Panc1 (cell line): Measurements from ENCODE around the gene KCNN3. TPM values are rescaled to one million over a fixed set of nuclear protein-coding genes. Genes with fewer than 3 reads are reported as not detected.

Source experiments
- ATAC-seq: fragments of 200-7000 bp; cut with Tn5 transposase; 2 replicates; pipeline ENCODE4 v1.9.1; 2020; ENCODE audit warnings: mild to moderate bottlenecking, moderate library complexity
- BruUV-seq: library from RNA; stranded (reverse); fragments of 400-500 nt; replicated peaks from 2 replicates; lab custom pipeline; 2021; lab: Mats Ljungman, UMichigan
- CTCF ChIA-PET: fragments of 300-600 bp; sonication (Branson Sonifier 250); formaldehyde crosslinking; loops from one replicate; lab custom pipeline; 2022; ENCODE audit warnings: antibody characterized with exemption; lab: Charles Lee
- POLR2A ChIA-PET: fragments of 300-600 bp; sonication (Branson Sonifier 250); formaldehyde crosslinking; loops from one replicate; lab custom pipeline; 2022; ENCODE audit warnings: antibody characterized with exemption; lab: Charles Lee
- DNase-seq: peaks from one replicate; pipeline ENCODE4 v3.0.0-alpha.2; 2010; ENCODE audit warnings: low read depth, low spot score
- H3K27ac ChIP-seq: 2 replicates; pipeline ENCODE4 v1.5.1; 2011; ENCODE audit warnings: mild to moderate bottlenecking, low read length, inconsistent platforms
- H3K27me3 ChIP-seq: fragments of 200-500 bp; sonication (Bioruptor generic); 2 replicates; pipeline ENCODE4 v1.6.0; 2014; ENCODE audit warnings: low read length, inconsistent platforms; ENCODE audit not compliant: control insufficient read depth, insufficient read depth
- H3K36me3 ChIP-seq: fragments of 200-500 bp; sonication (Bioruptor generic); 2 replicates; pipeline ENCODE4 v1.5.1; 2014; ENCODE audit warnings: inconsistent platforms, mild to moderate bottlenecking, low read length, moderate library complexity; ENCODE audit not compliant: control insufficient read depth, insufficient read depth
- H3K4me1 ChIP-seq: 2 replicates; pipeline ENCODE4 v1.5.1; 2011; ENCODE audit warnings: inconsistent platforms, mild to moderate bottlenecking, low read length, moderate library complexity; ENCODE audit not compliant: control insufficient read depth, insufficient read depth
- H3K4me3 ChIP-seq, 2 experiments: 2 replicates each; pipeline ENCODE4 v1.5.1; 2011 to 2012; ENCODE audit warnings: low read depth in 2 of 2, low read length in 2 of 2, mild to moderate bottlenecking in 2 of 2, inconsistent platforms in 1 of 2, moderate library complexity in 1 of 2
- H3K9me3 ChIP-seq: fragments of 200-500 bp; sonication (Bioruptor generic); 2 replicates; pipeline ENCODE4 v1.5.1; 2014; ENCODE audit warnings: low read depth, mild to moderate bottlenecking, inconsistent platforms, low read length, moderate library complexity; ENCODE audit not compliant: control insufficient read depth, insufficient read depth
- POLR2AphosphoS5 ChIP-seq: IDR thresholded peaks from 2 replicates; pipeline ENCODE4 v1.6.1; 2012; ENCODE audit warnings: mild to moderate bottlenecking, low read depth, low read length, moderate library complexity
- SIN3A ChIP-seq: IDR thresholded peaks from 2 replicates; pipeline ENCODE4 v1.6.1; 2012; ENCODE audit warnings: low read depth, mild to moderate bottlenecking, low read length, moderate library complexity, borderline replicate concordance; ENCODE audit not compliant: insufficient read depth
- TCF7L2 ChIP-seq: IDR thresholded peaks from 2 replicates; pipeline ENCODE4 v1.6.1; 2011; ENCODE audit warnings: mild to moderate bottlenecking, low read depth, low read length, inconsistent platforms
- in situ Hi-C: cut with HindIII; loops from 2 replicates; pipeline ENCODE4 v1.10.0; 2016; ENCODE audit warnings: low sequenced_read_pairs, low pct_unique_long_range_greater_than_20kb
- intact Hi-C: fragments of 100-400 bp; cut with micrococcal nuclease; formaldehyde crosslinking; loops from one replicate; pipeline ENCODE4 v1.10.0; 2022; ENCODE audit not compliant: unreplicated experiment
- total RNA-seq: library from RNA; stranded (reverse); gene quantifications from one replicate; pipeline ENCODE4 v1.2.1, GENCODE V29; 2021; ENCODE audit not compliant: unreplicated experiment
- TF ChIP-seq, protein P1 (sequence below): fragments of 450-650 bp; IDR thresholded peaks from 2 replicates; pipeline ENCODE4 v1.5.1; 2017; ENCODE audit warnings: mild to moderate bottlenecking
- TF ChIP-seq, protein P2 (sequence below), 2 experiments: IDR thresholded peaks; 2 replicates each; pipeline ENCODE4 v1.6.1; 2011 to 2012; ENCODE audit warnings: low read depth in 2 of 2, control low read depth in 1 of 2, low read length in 1 of 2, mild to moderate bottlenecking in 1 of 2, moderate library complexity in 1 of 2; ENCODE audit not compliant: insufficient read depth in 1 of 2

Gene KCNN3
- total RNA-seq, 1 experiment from 2014 or later = 0.05 TPM

DNA sequence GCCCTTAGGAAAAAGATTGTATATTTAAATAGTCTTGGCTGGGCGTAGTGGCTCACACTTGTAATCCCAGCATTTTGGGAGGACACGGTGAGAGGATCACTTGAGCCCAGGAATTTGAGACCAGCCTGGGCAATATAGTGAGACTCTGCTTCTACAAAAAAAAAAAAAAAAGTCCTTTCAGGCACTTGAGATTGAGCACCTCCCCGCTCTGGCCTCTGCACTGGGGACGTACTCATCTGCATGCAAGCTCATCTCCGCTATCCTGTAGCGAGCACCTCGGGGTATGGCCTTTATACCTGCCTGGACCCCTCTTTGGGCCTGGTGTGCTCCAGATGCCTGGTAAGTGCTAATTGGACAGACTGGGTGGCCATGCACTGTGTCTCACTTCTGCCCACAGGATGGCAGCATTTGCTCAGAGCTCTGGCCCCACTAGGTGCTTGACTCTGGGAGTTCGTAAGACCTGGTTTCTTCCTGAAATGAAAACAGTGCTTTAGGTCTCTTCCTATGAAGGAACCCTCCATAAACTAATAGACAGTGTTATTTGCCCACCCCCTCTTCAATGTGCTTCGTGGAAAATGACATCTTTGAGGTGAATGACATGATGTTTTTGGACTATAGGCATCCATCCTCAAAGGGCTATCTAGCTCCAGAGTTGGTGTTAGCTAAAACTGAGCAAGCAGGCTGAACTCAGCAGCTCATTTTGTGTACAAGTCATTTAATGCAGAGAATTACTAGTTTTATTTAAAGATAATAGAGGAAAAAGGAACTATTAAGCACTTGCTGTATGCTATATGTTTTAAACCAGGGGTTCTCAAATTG lies 200.4 kb downstream of the KCNN3 start:
- no peaks in the 10 kb centered on the region for H3K9me3 ChIP-seq
- no peak overlapping the region for H3K4me3 ChIP-seq
- no peaks in the 10 kb centered on the region for H3K27me3 ChIP-seq
- BruUV-seq = no TSS peak
- no peak for TF ChIP-seq TCF7L2
- TF ChIP-seq, protein P1, sequence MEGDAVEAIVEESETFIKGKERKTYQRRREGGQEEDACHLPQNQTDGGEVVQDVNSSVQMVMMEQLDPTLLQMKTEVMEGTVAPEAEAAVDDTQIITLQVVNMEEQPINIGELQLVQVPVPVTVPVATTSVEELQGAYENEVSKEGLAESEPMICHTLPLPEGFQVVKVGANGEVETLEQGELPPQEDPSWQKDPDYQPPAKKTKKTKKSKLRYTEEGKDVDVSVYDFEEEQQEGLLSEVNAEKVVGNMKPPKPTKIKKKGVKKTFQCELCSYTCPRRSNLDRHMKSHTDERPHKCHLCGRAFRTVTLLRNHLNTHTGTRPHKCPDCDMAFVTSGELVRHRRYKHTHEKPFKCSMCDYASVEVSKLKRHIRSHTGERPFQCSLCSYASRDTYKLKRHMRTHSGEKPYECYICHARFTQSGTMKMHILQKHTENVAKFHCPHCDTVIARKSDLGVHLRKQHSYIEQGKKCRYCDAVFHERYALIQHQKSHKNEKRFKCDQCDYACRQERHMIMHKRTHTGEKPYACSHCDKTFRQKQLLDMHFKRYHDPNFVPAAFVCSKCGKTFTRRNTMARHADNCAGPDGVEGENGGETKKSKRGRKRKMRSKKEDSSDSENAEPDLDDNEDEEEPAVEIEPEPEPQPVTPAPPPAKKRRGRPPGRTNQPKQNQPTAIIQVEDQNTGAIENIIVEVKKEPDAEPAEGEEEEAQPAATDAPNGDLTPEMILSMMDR = peak; percentile 91
- no peak for TF ChIP-seq SIN3A
- ChIA-PET POLR2A (interaction anchor here (0.6 kb wide), 1 partner anchor 82 kb away, joined by 3 read pairs; no protein-coding TSS in a partner anchor), CTCF (interaction anchor here (0.5 to 1.7 kb wide), 9 partner anchors 110 to 457 kb away, joined by 3 to 14 read pairs (median 4); partner anchors contain the start of gene KCNN3)
- in situ Hi-C loops = no loop called here
- intact Hi-C loops = loop anchor here (1.0 to 5.0 kb wide), 2 partner anchors 78 to 209 kb away; no protein-coding TSS in a partner anchor
- no peaks in the 10 kb centered on the region for H3K4me1 ChIP-seq
- DNase-seq (peak; percentile 75), ATAC-seq (peak; percentile 100)
- H3K36me3 ChIP-seq = no peaks in the 10 kb centered on the region
- H3K27ac ChIP-seq = no peak overlapping the region

GRCh38 chr1:154666051-154666790 lies 203.9 kb downstream of the KCNN3 start:
- no TSS peak for BruUV-seq
- ChIA-PET POLR2A (no interaction called here), CTCF (interaction anchor here (0.5 kb wide), 1 partner anchor 95 kb away, joined by 3 read pairs; no protein-coding TSS in a partner anchor)
- H3K4me3 ChIP-seq = no peak overlapping the region
- intact Hi-C loops = loop anchor here (5.0 kb wide), 1 partner anchor 81 kb away; no protein-coding TSS in a partner anchor
- H3K4me1 ChIP-seq = no peaks in the 10 kb centered on the region
- no peak overlapping the region for H3K27ac ChIP-seq
- DNase-seq (no peak), ATAC-seq (no peak)
- H3K27me3 ChIP-seq = no peaks in the 10 kb centered on the region; the same call in 1 of the 2 replicates
- TF ChIP-seq, protein P1 = no peak
- TF ChIP-seq, protein P2, sequence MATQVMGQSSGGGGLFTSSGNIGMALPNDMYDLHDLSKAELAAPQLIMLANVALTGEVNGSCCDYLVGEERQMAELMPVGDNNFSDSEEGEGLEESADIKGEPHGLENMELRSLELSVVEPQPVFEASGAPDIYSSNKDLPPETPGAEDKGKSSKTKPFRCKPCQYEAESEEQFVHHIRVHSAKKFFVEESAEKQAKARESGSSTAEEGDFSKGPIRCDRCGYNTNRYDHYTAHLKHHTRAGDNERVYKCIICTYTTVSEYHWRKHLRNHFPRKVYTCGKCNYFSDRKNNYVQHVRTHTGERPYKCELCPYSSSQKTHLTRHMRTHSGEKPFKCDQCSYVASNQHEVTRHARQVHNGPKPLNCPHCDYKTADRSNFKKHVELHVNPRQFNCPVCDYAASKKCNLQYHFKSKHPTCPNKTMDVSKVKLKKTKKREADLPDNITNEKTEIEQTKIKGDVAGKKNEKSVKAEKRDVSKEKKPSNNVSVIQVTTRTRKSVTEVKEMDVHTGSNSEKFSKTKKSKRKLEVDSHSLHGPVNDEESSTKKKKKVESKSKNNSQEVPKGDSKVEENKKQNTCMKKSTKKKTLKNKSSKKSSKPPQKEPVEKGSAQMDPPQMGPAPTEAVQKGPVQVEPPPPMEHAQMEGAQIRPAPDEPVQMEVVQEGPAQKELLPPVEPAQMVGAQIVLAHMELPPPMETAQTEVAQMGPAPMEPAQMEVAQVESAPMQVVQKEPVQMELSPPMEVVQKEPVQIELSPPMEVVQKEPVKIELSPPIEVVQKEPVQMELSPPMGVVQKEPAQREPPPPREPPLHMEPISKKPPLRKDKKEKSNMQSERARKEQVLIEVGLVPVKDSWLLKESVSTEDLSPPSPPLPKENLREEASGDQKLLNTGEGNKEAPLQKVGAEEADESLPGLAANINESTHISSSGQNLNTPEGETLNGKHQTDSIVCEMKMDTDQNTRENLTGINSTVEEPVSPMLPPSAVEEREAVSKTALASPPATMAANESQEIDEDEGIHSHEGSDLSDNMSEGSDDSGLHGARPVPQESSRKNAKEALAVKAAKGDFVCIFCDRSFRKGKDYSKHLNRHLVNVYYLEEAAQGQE (IDR thresholded peaks at IDR 0.05; ENCODE audit: insufficient read depth in 1 of 2, low read depth in 2 of 2, low read length in 1 of 2) = no peak
- TF ChIP-seq POLR2AphosphoS5 (no peak), SIN3A (no peak), TCF7L2 (no peak)
- H3K36me3 ChIP-seq = no peaks in the 10 kb centered on the region
- in situ Hi-C loops = no loop called here
- H3K9me3 ChIP-seq = no peaks in the 10 kb centered on the region
